ENCODE results near the gene RNF182. TPM values are rescaled to one million over a fixed set of nuclear protein-coding genes. Genes with fewer than 3 reads are reported as not detected.

RNF182 gene
- polyA plus RNA-seq, 1 of the 3 experiments (the other 2 are of a cell fraction) = 8.0 TPM

GRCh38 chr6:14020551-14020950, 95.8 kb downstream of the RNF182 start:
- DNase-seq = no peak
- H3K36me3 ChIP-seq (replicated peaks in 1 of 2; ENCODE audit: control insufficient read depth in 1 of 2, insufficient read depth in 2 of 2, low read length in 1 of 2) = no peaks in the 10 kb centered on the region
- peaks cover 0 to 3% of the 10 kb centered on the region in 2 experiments; a peak in 1 of 4 replicates for H3K4me1 ChIP-seq (ENCODE audit: control insufficient read depth in 1 of 2, insufficient read depth in 2 of 2, low read depth in 1 of 2, low read length in 1 of 2)
- H3K9me3 ChIP-seq = no peaks in the 10 kb centered on the region
- H3K4me2 ChIP-seq = no peak overlapping the region
- H3K27ac ChIP-seq (ENCODE audit: low read depth in 2 of 2, low read length in 1 of 2) = no peak overlapping the region
- H3K27me3 ChIP-seq (ENCODE audit: insufficient read depth) = no peaks in the 10 kb centered on the region
- TF ChIP-seq CTCF (IDR thresholded peaks at IDR 0.05) (no peak), SMC3 (IDR thresholded peaks at IDR 0.05; ENCODE audit: low read depth, low read length) (no peak), GATA2 (CRISPR knock-in tag; IDR thresholded peaks at IDR 0.05) (no peak), RCOR1 (IDR thresholded peaks at IDR 0.05; ENCODE audit: low read length) (no peak), IRF3 (IDR thresholded peaks at IDR 0.05; ENCODE audit: low read depth, low read length) (no peak), GABPA (IDR thresholded peaks at IDR 0.05; ENCODE audit: low read depth) (no peak), ZBTB33 (IDR thresholded peaks at IDR 0.05; ENCODE audit: borderline replicate concordance, low read depth) (no peak)
- H3K9me2 ChIP-seq = no peaks in the 10 kb centered on the region
- no peak overlapping the region for H2AFZ ChIP-seq (ENCODE audit: low read depth)
- no peak overlapping the region for H3K4me3 ChIP-seq (ENCODE audit: low read depth in 2 of 2, low read length in 1 of 2)
- H3K79me2 ChIP-seq (ENCODE audit: insufficient read depth) = no peaks in the 10 kb centered on the region
- no peaks in the 10 kb centered on the region for H3F3A ChIP-seq (replicated peaks; ENCODE audit: insufficient read depth)
- WGBS (ENCODE audit: low lambda C conversion rate) = 82% methylated on average over 2 of the region's 2 CpGs
- ChIA-PET CTCF (interaction anchor here (0.8 to 2.0 kb wide), 3 partner anchors 24 to 47 kb away, joined by 3 to 8 read pairs (median 3); no protein-coding TSS in a partner anchor), POLR2A (no interaction called here)
- no peaks in the 10 kb centered on the region for H4K20me1 ChIP-seq (ENCODE audit: insufficient read depth)
- H3K9ac ChIP-seq = no peak overlapping the region

- H3F3A ChIP-seq (replicated peaks; ENCODE audit: insufficient read depth) = no peaks in the 10 kb centered on the region
- H3K9me2 ChIP-seq = no peaks in the 10 kb centered on the region
- H3K27me3 ChIP-seq (ENCODE audit: insufficient read depth) = no peaks in the 10 kb centered on the region
- no peaks in the 10 kb centered on the region for H3K9me3 ChIP-seq
- no peak overlapping the region for H3K4me3 ChIP-seq (ENCODE audit: low read depth in 2 of 2, low read length in 1 of 2)
- no peak for DNase-seq
- H3K27ac ChIP-seq (ENCODE audit: low read depth in 2 of 2, low read length in 1 of 2) = no peak overlapping the region
- H3K36me3 ChIP-seq (replicated peaks in 1 of 2; ENCODE audit: control insufficient read depth in 1 of 2, insufficient read depth in 2 of 2, low read length in 1 of 2) = no peaks in the 10 kb centered on the region
- H3K79me2 ChIP-seq (ENCODE audit: insufficient read depth) = no peaks in the 10 kb centered on the region
- no peak overlapping the region for H3K9ac ChIP-seq
- CTCF ChIA-PET = interaction anchor here (1.3 to 2.0 kb wide), 2 partner anchors 24 to 25 kb away, joined by 3 to 8 read pairs; no protein-coding TSS in a partner anchor
- peaks cover 0 to 3% of the 10 kb centered on the region in 2 experiments; a peak in 1 of 4 replicates for H3K4me1 ChIP-seq (ENCODE audit: control insufficient read depth in 1 of 2, insufficient read depth in 2 of 2, low read depth in 1 of 2, low read length in 1 of 2)
- 63% methylated on average over 4 of the region's 4 CpGs for WGBS (ENCODE audit: low lambda C conversion rate)
- H2AFZ ChIP-seq (ENCODE audit: low read depth) = no peak overlapping the region
- no peak for TF ChIP-seq SIN3A (IDR thresholded peaks at IDR 0.05; ENCODE audit: borderline replicate concordance, low read depth, low read length)
- TF ChIP-seq MEF2A (IDR thresholded peaks at IDR 0.05; ENCODE audit: borderline replicate concordance, low read depth) = no peak
- no peak for TF ChIP-seq ZBTB33 (IDR thresholded peaks at IDR 0.05; ENCODE audit: borderline replicate concordance, low read depth)
- no peak for TF ChIP-seq EP300 (IDR thresholded peaks at IDR 0.05; ENCODE audit: borderline replicate concordance in 1 of 2, low read depth in 1 of 2, low read length in 1 of 2)
- TF ChIP-seq TEAD4 (IDR thresholded peaks at IDR 0.05; ENCODE audit: borderline replicate concordance, insufficient read depth) = no peak
- TF ChIP-seq POLR2AphosphoS5 (IDR thresholded peaks at IDR 0.05; ENCODE audit: low read depth, low read length) = no peak
- no peak for TF ChIP-seq FOSL2 (IDR thresholded peaks at IDR 0.05; ENCODE audit: borderline replicate concordance, low read depth)
- H4K20me1 ChIP-seq (ENCODE audit: insufficient read depth) = no peaks in the 10 kb centered on the region
- no peak overlapping the region for H3K4me2 ChIP-seq
- POLR2A ChIA-PET = no interaction called here
Observed at GRCh38 chr6:14021449-14021848, 96.7 kb downstream of the RNF182 start.
